ENCODE data around the gene TAOK1. TPM values are rescaled to one million over a fixed set of nuclear protein-coding genes. Genes with fewer than 3 reads are reported as not detected.

TAOK1 gene
- total RNA-seq, 1 experiment from 2014 or later = 87.7 TPM

GRCh38 chr17:29591146-29591736, 201.1 kb downstream of the TAOK1 start:
- Histone ChIP-seq H3K4me3 (ENCODE audit: low read depth, low read length) (peak overlapping the region; percentile 56), H3K9me3 (no peaks in the 10 kb centered on the region), H3K4me1 (peaks cover 39% of the 10 kb centered on the region), H3K27me3 (replicated peaks; ENCODE audit: control insufficient read depth, insufficient read depth, low read length) (no peaks in the 10 kb centered on the region), H3K36me3 (ENCODE audit: control insufficient read depth, insufficient read depth, low read length) (no peaks in the 10 kb centered on the region)
- H3K27ac Mint-ChIP-seq (ENCODE audit: unreplicated experiment) = peak overlapping the region; percentile 74
- intact Hi-C loops (cut with micrococcal nuclease; ENCODE audit: unreplicated experiment) = loop anchor here (1.0 to 10.0 kb wide), 6 partner anchors 11 to 299 kb away; partner anchors contain the start of genes NUFIP2 and TP53I13
- H3K36me3 Mint-ChIP-seq (ENCODE audit: insufficient read depth, unreplicated experiment) = peaks cover 8% of the 10 kb centered on the region
- BruUV-seq (replicated peaks) = no TSS peak
- ChIA-PET POLR2A (interaction anchor here (1.0 kb wide), 1 partner anchor 10 kb away, joined by 3 read pairs; no protein-coding TSS in a partner anchor), CTCF (interaction anchor here (0.6 to 5.0 kb wide), 21 partner anchors 7 to 519 kb away, joined by 3 to 69 read pairs (median 4); partner anchors contain the start of genes ABHD15, MYO18A and TP53I13)
- no peaks in the 10 kb centered on the region for H3K9me3 Mint-ChIP-seq (ENCODE audit: unreplicated experiment)
- H3K27me3 Mint-ChIP-seq (ENCODE audit: insufficient read depth, unreplicated experiment) = no peaks in the 10 kb centered on the region
- no peaks in the 10 kb centered on the region for H3K4me1 Mint-ChIP-seq (ENCODE audit: low read depth, unreplicated experiment)
- TF ChIP-seq CTCF (IDR thresholded peaks at IDR 0.05; ENCODE audit: insufficient read depth in 1 of 2, low read depth in 1 of 2, low read length in 1 of 2, severe bottlenecking in 1 of 2, unreplicated experiment in 1 of 2) = no peak
- H3K4me3 Mint-ChIP-seq (ENCODE audit: unreplicated experiment) = peak overlapping the region; percentile 86
- DNase-seq = peak in 1 of 2 experiments; percentile 65

- Mint-ChIP-seq H3K36me3 (ENCODE audit: insufficient read depth, unreplicated experiment) (peaks cover 8% of the 10 kb centered on the region), H3K27ac (ENCODE audit: unreplicated experiment) (peak overlapping the region; percentile 74), H3K9me3 (ENCODE audit: unreplicated experiment) (no peaks in the 10 kb centered on the region), H3K4me3 (ENCODE audit: unreplicated experiment) (peak overlapping the region; percentile 86), H3K4me1 (ENCODE audit: low read depth, unreplicated experiment) (no peaks in the 10 kb centered on the region), H3K27me3 (ENCODE audit: insufficient read depth, unreplicated experiment) (no peaks in the 10 kb centered on the region)
- TF ChIP-seq CTCF (IDR thresholded peaks at IDR 0.05; ENCODE audit: insufficient read depth in 1 of 2, low read depth in 1 of 2, low read length in 1 of 2, severe bottlenecking in 1 of 2, unreplicated experiment in 1 of 2) = peak; percentile 99
- POLR2A ChIA-PET = interaction anchor here (0.5 to 1.0 kb wide), 4 partner anchors 10 to 438 kb away, joined by 3 read pairs; no protein-coding TSS in a partner anchor
- intact Hi-C loops (cut with micrococcal nuclease; ENCODE audit: unreplicated experiment) = loop anchor here (1.0 to 10.0 kb wide), 6 partner anchors 12 to 300 kb away; partner anchors contain the start of genes NUFIP2 and TP53I13
- peaks cover 39% of the 10 kb centered on the region for H3K4me1 ChIP-seq
- peak; percentile 91 to 98 for DNase-seq
- CTCF ChIA-PET = interaction anchor here (0.5 to 5.0 kb wide), 12 partner anchors 8 to 694 kb away, joined by 3 to 69 read pairs (median 4); partner anchors contain the start of genes ABHD15, MYO18A and TP53I13
- no peaks in the 10 kb centered on the region for H3K36me3 ChIP-seq (ENCODE audit: control insufficient read depth, insufficient read depth, low read length)
- H3K27me3 ChIP-seq (replicated peaks; ENCODE audit: control insufficient read depth, insufficient read depth, low read length) = no peaks in the 10 kb centered on the region
- no peaks in the 10 kb centered on the region for H3K9me3 ChIP-seq
- H3K4me3 ChIP-seq (ENCODE audit: low read depth, low read length) = peak overlapping the region; percentile 56
- BruUV-seq (replicated peaks) = TSS peak; percentile 57
Measured at GRCh38 chr17:29591737-29592608, 201.8 kb downstream of the TAOK1 start.
